ENCODE data around the gene OSGIN1. TPM values are rescaled to one million over a fixed set of nuclear protein-coding genes. Genes with fewer than 3 reads are reported as not detected.

OSGIN1 gene
- total RNA-seq, 1 experiment from 2014 or later, result 9.8 TPM

DNA sequence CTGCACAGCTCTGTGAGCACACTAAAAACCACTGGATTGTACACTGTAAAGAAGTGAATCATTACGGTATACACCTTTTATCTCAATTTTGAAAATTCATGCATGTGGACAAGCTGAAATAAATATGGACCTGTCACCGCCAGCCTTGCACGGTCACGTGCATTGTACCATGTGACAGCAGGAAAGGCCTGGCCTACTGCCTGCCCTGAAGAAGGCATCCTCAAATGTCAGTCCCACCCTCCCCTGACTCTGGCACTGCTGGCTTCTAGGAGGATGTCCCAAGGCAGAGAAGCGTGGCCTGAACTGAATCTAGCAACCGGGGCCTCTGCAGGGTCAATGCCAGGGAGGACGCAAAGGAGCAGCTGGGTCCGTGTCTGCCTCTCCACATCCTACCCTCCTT, 54.9 kb downstream of the OSGIN1 start:
- Histone ChIP-seq H2AFZ (ENCODE audit: low read length) (no peak overlapping the region), H3K9me2 (replicated peaks; ENCODE audit: low read length) (no peaks in the 10 kb centered on the region), H3K36me3 (ENCODE audit: low read depth, low read length) (no peaks in the 10 kb centered on the region), H3K9ac (ENCODE audit: low read length) (no peak overlapping the region), H3K4me2 (ENCODE audit: low read length) (no peak overlapping the region), H3K9me3 (ENCODE audit: low read length) (no peaks in the 10 kb centered on the region), H3K27me3 (ENCODE audit: low read length) (no peaks in the 10 kb centered on the region), H3K4me3 (ENCODE audit: low read length) (no peak overlapping the region), H3K27ac (ENCODE audit: low read length) (no peak overlapping the region), H3K4me1 (ENCODE audit: insufficient read depth, low read length) (no peaks in the 10 kb centered on the region), H3F3A (ENCODE audit: low read length, unreplicated experiment) (no peaks in the 10 kb centered on the region), H3K79me2 (ENCODE audit: low read length) (no peaks in the 10 kb centered on the region), H4K20me1 (ENCODE audit: low read length) (no peaks in the 10 kb centered on the region)
- POLR2A ChIA-PET (ENCODE audit: unreplicated experiment), result no interaction called here
- CTCF ChIA-PET, result interaction anchor here (0.7 kb wide), 1 partner anchor 20 kb away, joined by 5 read pairs; no protein-coding TSS in a partner anchor
- ATAC-seq, result no peak
- TF ChIP-seq, protein P1, sequence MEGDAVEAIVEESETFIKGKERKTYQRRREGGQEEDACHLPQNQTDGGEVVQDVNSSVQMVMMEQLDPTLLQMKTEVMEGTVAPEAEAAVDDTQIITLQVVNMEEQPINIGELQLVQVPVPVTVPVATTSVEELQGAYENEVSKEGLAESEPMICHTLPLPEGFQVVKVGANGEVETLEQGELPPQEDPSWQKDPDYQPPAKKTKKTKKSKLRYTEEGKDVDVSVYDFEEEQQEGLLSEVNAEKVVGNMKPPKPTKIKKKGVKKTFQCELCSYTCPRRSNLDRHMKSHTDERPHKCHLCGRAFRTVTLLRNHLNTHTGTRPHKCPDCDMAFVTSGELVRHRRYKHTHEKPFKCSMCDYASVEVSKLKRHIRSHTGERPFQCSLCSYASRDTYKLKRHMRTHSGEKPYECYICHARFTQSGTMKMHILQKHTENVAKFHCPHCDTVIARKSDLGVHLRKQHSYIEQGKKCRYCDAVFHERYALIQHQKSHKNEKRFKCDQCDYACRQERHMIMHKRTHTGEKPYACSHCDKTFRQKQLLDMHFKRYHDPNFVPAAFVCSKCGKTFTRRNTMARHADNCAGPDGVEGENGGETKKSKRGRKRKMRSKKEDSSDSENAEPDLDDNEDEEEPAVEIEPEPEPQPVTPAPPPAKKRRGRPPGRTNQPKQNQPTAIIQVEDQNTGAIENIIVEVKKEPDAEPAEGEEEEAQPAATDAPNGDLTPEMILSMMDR (conservative IDR thresholded peaks at IDR 0.05; ENCODE audit: low read depth, low read length), result no peak
- TF ChIP-seq EZH2phosphoT487 (IDR thresholded peaks at IDR 0.05; ENCODE audit: borderline replicate concordance, low read length) (no peak), EZH2 (IDR thresholded peaks at IDR 0.05; ENCODE audit: low read length, unreplicated experiment) (no peak)
- no peak for DNase-seq
- no TSS peak for BruUV-seq (replicated peaks)
- intact Hi-C loops (cut with micrococcal nuclease), result no loop called here

DNA sequence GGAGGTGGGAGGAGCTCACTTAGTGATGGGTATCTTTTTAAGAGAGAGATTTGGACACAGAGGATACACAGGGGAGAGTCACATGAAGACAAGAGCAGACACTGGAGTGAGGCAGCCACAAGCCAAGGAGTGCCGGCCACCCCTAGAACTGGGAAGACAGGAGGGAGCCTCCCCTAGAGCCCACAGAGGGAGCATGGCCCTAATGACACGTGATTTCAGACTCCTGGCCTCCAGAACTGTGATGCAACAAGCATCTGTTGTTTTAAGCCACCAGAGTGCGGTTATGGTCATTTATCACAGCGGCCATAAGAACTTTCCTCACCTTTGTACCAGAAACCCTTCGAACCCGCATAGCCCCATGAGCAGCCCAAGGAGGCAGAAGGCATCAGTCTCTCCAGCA, 56.2 kb downstream of the OSGIN1 start:
- Histone ChIP-seq H3K9me2 (replicated peaks; ENCODE audit: low read length) (no peaks in the 10 kb centered on the region), H3K9me3 (ENCODE audit: low read length) (no peaks in the 10 kb centered on the region), H2AFZ (ENCODE audit: low read length) (no peak overlapping the region), H3F3A (ENCODE audit: low read length, unreplicated experiment) (no peaks in the 10 kb centered on the region), H3K4me1 (ENCODE audit: insufficient read depth, low read length) (no peaks in the 10 kb centered on the region), H3K4me3 (ENCODE audit: low read length) (no peak overlapping the region), H3K9ac (ENCODE audit: low read length) (no peak overlapping the region), H3K27me3 (ENCODE audit: low read length) (no peaks in the 10 kb centered on the region), H3K4me2 (ENCODE audit: low read length) (no peak overlapping the region), H3K36me3 (ENCODE audit: low read depth, low read length) (no peaks in the 10 kb centered on the region), H3K27ac (ENCODE audit: low read length) (no peak overlapping the region), H3K79me2 (ENCODE audit: low read length) (no peaks in the 10 kb centered on the region), H4K20me1 (ENCODE audit: low read length) (no peaks in the 10 kb centered on the region)
- no TSS peak for BruUV-seq (replicated peaks)
- ATAC-seq (no peak), DNase-seq (no peak)
- ChIA-PET POLR2A (ENCODE audit: unreplicated experiment) (no interaction called here), CTCF (no interaction called here)
- TF ChIP-seq, protein P1 (conservative IDR thresholded peaks at IDR 0.05; ENCODE audit: low read depth, low read length), result no peak
- TF ChIP-seq EZH2phosphoT487 (IDR thresholded peaks at IDR 0.05; ENCODE audit: borderline replicate concordance, low read length) (no peak), EZH2 (IDR thresholded peaks at IDR 0.05; ENCODE audit: low read length, unreplicated experiment) (no peak)
- intact Hi-C loops (cut with micrococcal nuclease), result no loop called here

DNA sequence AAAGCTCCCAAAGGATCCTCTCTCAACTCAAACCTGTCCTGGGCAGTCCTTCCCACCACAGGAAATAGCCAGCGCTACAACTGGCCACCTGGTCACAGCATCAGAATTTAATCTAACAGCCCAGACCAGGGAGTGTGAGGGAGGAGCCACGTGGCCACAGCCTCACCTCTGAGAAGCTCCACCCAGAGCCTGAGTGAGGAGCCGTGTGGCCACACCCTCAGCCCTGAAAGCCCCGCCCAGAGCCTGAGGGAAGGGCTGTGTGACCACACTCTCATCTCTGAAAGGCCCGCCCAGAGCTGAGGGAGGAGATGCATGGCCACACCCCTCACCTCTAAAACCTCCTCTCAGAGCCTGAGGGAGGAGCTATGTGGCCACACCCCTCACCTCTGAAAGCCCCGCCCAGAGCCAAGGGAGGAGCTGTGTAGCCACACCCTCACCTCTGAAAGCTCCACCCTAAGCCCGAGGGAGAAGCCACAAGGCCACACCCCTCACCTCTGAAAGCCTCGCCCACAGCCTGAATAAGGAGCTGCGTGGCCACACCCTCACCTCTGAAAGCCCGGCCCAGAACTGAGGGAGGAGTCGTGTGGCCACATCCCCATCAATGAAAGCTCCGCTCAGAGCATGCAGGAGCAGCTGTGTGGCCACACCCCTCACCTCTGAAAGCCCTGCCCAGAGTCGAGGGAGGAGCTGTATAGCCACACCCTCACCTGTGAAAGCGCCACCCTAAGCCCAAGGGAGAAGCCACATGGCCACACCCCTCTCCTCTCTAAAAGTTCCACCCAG, 60.9 kb downstream of the OSGIN1 start:
- Histone ChIP-seq H3K9ac (ENCODE audit: low read length) (no peak overlapping the region), H3K27me3 (ENCODE audit: low read length) (no peaks in the 10 kb centered on the region), H3K9me2 (replicated peaks; ENCODE audit: low read length) (no peaks in the 10 kb centered on the region), H3K27ac (ENCODE audit: low read length) (no peak overlapping the region), H3K4me1 (ENCODE audit: insufficient read depth, low read length) (peaks cover 4% of the 10 kb centered on the region; the same call in 1 of the 2 replicates), H3K79me2 (ENCODE audit: low read length) (no peaks in the 10 kb centered on the region), H3K36me3 (ENCODE audit: low read depth, low read length) (no peaks in the 10 kb centered on the region), H3K4me2 (ENCODE audit: low read length) (no peak overlapping the region), H3K9me3 (ENCODE audit: low read length) (no peaks in the 10 kb centered on the region), H4K20me1 (ENCODE audit: low read length) (no peaks in the 10 kb centered on the region), H3K4me3 (ENCODE audit: low read length) (no peak overlapping the region), H3F3A (ENCODE audit: low read length, unreplicated experiment) (no peaks in the 10 kb centered on the region), H2AFZ (ENCODE audit: low read length) (0 out of 2 replicates have a peak overlapping the region, but pooled peaks have one; percentile 50)
- ATAC-seq, result peak; percentile 90
- BruUV-seq (replicated peaks), result no TSS peak
- intact Hi-C loops (cut with micrococcal nuclease), result no loop called here
- POLR2A ChIA-PET (ENCODE audit: unreplicated experiment), result interaction anchor here (0.5 to 0.6 kb wide), 2 partner anchors 11 to 203 kb away, joined by 5 to 11 read pairs; no protein-coding TSS in a partner anchor
- DNase-seq, result peak; percentile 97
- TF ChIP-seq, protein P1 (conservative IDR thresholded peaks at IDR 0.05; ENCODE audit: low read depth, low read length), result no peak
- no peak for TF ChIP-seq EZH2phosphoT487 (IDR thresholded peaks at IDR 0.05; ENCODE audit: borderline replicate concordance, low read length)
- TF ChIP-seq EZH2 (IDR thresholded peaks at IDR 0.05; ENCODE audit: low read length, unreplicated experiment), result no peak
- CTCF ChIA-PET, result interaction anchor here (0.5 to 1.0 kb wide), 4 partner anchors 30 to 173 kb away, joined by 3 to 7 read pairs (median 6); partner anchors contain the start of genes OSGIN1 and TAF1C
